AG10803 (cell line): ENCODE results near the gene KLK6.

Experiments
- DNase-seq: peaks from one replicate; pipeline ENCODE4 v3.0.0; 2010; ENCODE audit warnings: low read depth
- H3K4me3 ChIP-seq: 2 replicates; pipeline ENCODE4 v1.5.1; 2011; ENCODE audit warnings: mild to moderate bottlenecking, low read length, control low read depth
- CTCF ChIP-seq: conservative IDR thresholded peaks from 2 replicates; pipeline ENCODE4 v1.5.1; 2011; ENCODE audit warnings: mild to moderate bottlenecking, low read length, control low read depth, inconsistent platforms

KLK6 gene

GRCh38 chr19:51010066-51010795 is 40.8 kb upstream of the KLK6 start:
- TF ChIP-seq CTCF = no peak
- H3K4me3 ChIP-seq = no peak overlapping the region
- DNase-seq = no peak

- no peak for DNase-seq
- no peak for TF ChIP-seq CTCF
- H3K4me3 ChIP-seq = no peak overlapping the region
These were observed 39.9 kb upstream of the KLK6 start for GRCh38 chr19:51009061-51009891.

- DNase-seq = no peak
- no peak for TF ChIP-seq CTCF
- H3K4me3 ChIP-seq = no peak overlapping the region
These were observed 38.1 kb upstream of the KLK6 start for GRCh38 chr19:51007488-51007887.

GRCh38 chr19:51006406-51006805 is 37.0 kb upstream of the KLK6 start:
- no peak for TF ChIP-seq CTCF
- no peak for DNase-seq
- H3K4me3 ChIP-seq = no peak overlapping the region

- DNase-seq = no peak
- H3K4me3 ChIP-seq = no peak overlapping the region
- no peak for TF ChIP-seq CTCF
These were observed 35.9 kb upstream of the KLK6 start for GRCh38 chr19:51005248-51005647.

GRCh38 chr19:51003316-51003715 is 33.9 kb upstream of the KLK6 start:
- DNase-seq = no peak
- no peak overlapping the region for H3K4me3 ChIP-seq
- TF ChIP-seq CTCF = no peak
